IMR-90 (cell line): ENCODE data around the gene RNF114. TPM values are rescaled to one million over a fixed set of nuclear protein-coding genes. Genes with fewer than 3 reads are reported as not detected.

Source experiments
- ATAC-seq: fragments of 200-7000 bp; cut with Tn5 transposase; 2 replicates; pipeline ENCODE4 v1.9.1; 2020; ENCODE audit warnings: low read depth, mild to moderate bottlenecking, moderate library complexity
- BruUV-seq: library from RNA; stranded (reverse); fragments of 400-500 nt; replicated peaks from 2 replicates; lab custom pipeline; 2021; lab: Mats Ljungman, UMichigan
- CTCF ChIA-PET: fragments of 300-600 bp; formaldehyde crosslinking; extraction: SDS; loops from one replicate; lab custom pipeline; 2021; ENCODE audit warnings: antibody characterized with exemption; lab: Yijun Ruan, JAX
- POLR2A ChIA-PET: fragments of 300-600 bp; sonication (Branson Sonifier 250); formaldehyde crosslinking; loops from one replicate; lab custom pipeline; 2022; ENCODE audit warnings: antibody characterized with exemption; ENCODE audit not compliant: unreplicated experiment; lab: Charles Lee
- DNase-seq: peaks from one replicate; pipeline ENCODE4 v3.0.0; 2013
- H2AFZ ChIP-seq: replicated peaks from 2 replicates; pipeline ENCODE3; 2013; ENCODE audit warnings: low read length, mild to moderate bottlenecking; ENCODE audit not compliant: poor library complexity
- H2AK5ac ChIP-seq: 2 replicates; pipeline ENCODE4 v1.6.1; 2013; ENCODE audit warnings: low read depth, low read length, inconsistent platforms
- H2AK9ac ChIP-seq: replicated peaks from 2 replicates; pipeline ENCODE3; 2013; ENCODE audit warnings: mild to moderate bottlenecking, low read depth, low read length, moderate library complexity; ENCODE audit not compliant: poor library complexity
- H2BK120ac ChIP-seq: 2 replicates; pipeline ENCODE4 v1.6.1; 2013; ENCODE audit warnings: low read depth, low read length, inconsistent platforms
- H2BK15ac ChIP-seq: 3 replicates; pipeline ENCODE4 v1.6.1; 2013; ENCODE audit warnings: low read depth, low read length, inconsistent platforms
- H2BK20ac ChIP-seq: 2 replicates; pipeline ENCODE4 v1.6.1; 2013; ENCODE audit warnings: low read depth, mild to moderate bottlenecking, inconsistent platforms, low read length, moderate library complexity
- H2BK5ac ChIP-seq: 2 replicates; pipeline ENCODE4 v1.6.1; 2013; ENCODE audit warnings: mild to moderate bottlenecking, low read depth, low read length, inconsistent platforms; ENCODE audit not compliant: poor library complexity, severe bottlenecking
- H3K14ac ChIP-seq: replicated peaks from 2 replicates; pipeline ENCODE4 v1.6.1; 2013; ENCODE audit warnings: low read depth, low read length, inconsistent platforms
- H3K18ac ChIP-seq: 2 replicates; pipeline ENCODE4 v1.6.1; 2013; ENCODE audit warnings: low read depth, low read length, control low read depth
- H3K23ac ChIP-seq: 2 replicates; pipeline ENCODE4 v1.6.1; 2013; ENCODE audit warnings: low read depth, low read length, inconsistent platforms
- H3K27ac ChIP-seq: 2 replicates; pipeline ENCODE4 v1.5.1; 2013; ENCODE audit warnings: mild to moderate bottlenecking, control low read depth, low read length; ENCODE audit not compliant: insufficient read depth
- H3K27me3 ChIP-seq: 2 replicates; pipeline ENCODE4 v1.6.1; 2013; ENCODE audit warnings: low read length; ENCODE audit not compliant: control insufficient read depth, insufficient read depth
- H3K36me3 ChIP-seq: 2 replicates; pipeline ENCODE4 v1.6.1; 2013; ENCODE audit warnings: low read length, mixed read lengths; ENCODE audit not compliant: control insufficient read depth, insufficient read depth
- H3K4ac ChIP-seq: 2 replicates; pipeline ENCODE4 v1.6.1; 2013; ENCODE audit warnings: low read depth, low read length, inconsistent platforms
- H3K4me1 ChIP-seq: 2 replicates; pipeline ENCODE4 v1.6.1; 2013; ENCODE audit warnings: low read length, mixed read lengths; ENCODE audit not compliant: control insufficient read depth, insufficient read depth
- H3K4me2 ChIP-seq: 2 replicates; pipeline ENCODE4 v1.6.1; 2013; ENCODE audit warnings: low read depth, mild to moderate bottlenecking, control low read depth, low read length, moderate library complexity
- H3K4me3 ChIP-seq: 2 replicates; pipeline ENCODE4 v1.5.1; 2013; ENCODE audit warnings: low read depth, mild to moderate bottlenecking, control low read depth, low read length, moderate library complexity; ENCODE audit not compliant: insufficient read depth
- H3K56ac ChIP-seq: 2 replicates; pipeline ENCODE4 v1.6.1; 2013; ENCODE audit warnings: low read length, inconsistent platforms; ENCODE audit not compliant: insufficient read depth; ENCODE audit errors: extremely low read depth
- H3K79me1 ChIP-seq, 2 experiments: 2 replicates each; pipeline ENCODE4 v1.6.1; 2013; ENCODE audit warnings: low read length in 2 of 2, inconsistent platforms in 1 of 2, low read depth in 1 of 2
- H3K9ac ChIP-seq: 2 replicates; pipeline ENCODE4 v1.6.1; 2013; ENCODE audit warnings: low read depth, low read length, control low read depth
- H3K9me1 ChIP-seq: 2 replicates; pipeline ENCODE4 v1.6.1; 2013; ENCODE audit warnings: low read length, inconsistent platforms; ENCODE audit not compliant: insufficient read depth
- H3K9me3 ChIP-seq: 2 replicates; pipeline ENCODE4 v1.6.1; 2013; ENCODE audit warnings: low read length; ENCODE audit not compliant: control insufficient read depth, insufficient read depth
- H4K20me1 ChIP-seq: 2 replicates; pipeline ENCODE4 v1.6.1; 2013; ENCODE audit warnings: low read length, inconsistent platforms; ENCODE audit not compliant: insufficient read depth
- H4K5ac ChIP-seq: 2 replicates; pipeline ENCODE4 v1.6.1; 2013; ENCODE audit warnings: mild to moderate bottlenecking, low read depth, low read length, control low read depth
- H4K8ac ChIP-seq, 2 experiments: 2 replicates each; pipeline ENCODE4 v1.6.1; 2013; ENCODE audit warnings: low read depth in 2 of 2, low read length in 2 of 2, control low read depth in 1 of 2, inconsistent platforms in 1 of 2
- H4K91ac ChIP-seq: 2 replicates; pipeline ENCODE4 v1.6.1; 2013; ENCODE audit warnings: low read depth, low read length, inconsistent platforms; ENCODE audit not compliant: insufficient read depth
- MAZ ChIP-seq: IDR thresholded peaks from 2 replicates; pipeline ENCODE4 v1.6.1; 2012; ENCODE audit warnings: low read depth, mild to moderate bottlenecking, low read length, improper control_type of control experiment, moderate library complexity, borderline replicate concordance
- NFE2L2 ChIP-seq: fragments of 150-350 bp; IDR thresholded peaks from 2 replicates; pipeline ENCODE4 v1.6.1; 2016; ENCODE audit warnings: low read depth, mild to moderate bottlenecking, low read length
- RCOR1 ChIP-seq: IDR thresholded peaks from 2 replicates; pipeline ENCODE4 v1.6.1; 2012; ENCODE audit warnings: mild to moderate bottlenecking, low read length, improper control_type of control experiment; ENCODE audit not compliant: insufficient replicate concordance
- USF2 ChIP-seq: fragments of 150-350 bp; IDR thresholded peaks from 2 replicates; pipeline ENCODE4 v1.6.1; 2017; ENCODE audit warnings: mild to moderate bottlenecking, antibody characterized with exemption, low read length, low read depth
- WGBS, 2 experiments: methylation state at CpG; one replicate each; pipeline versions ENCODE4 v1.1.5 to v1.1.7; 2013; ENCODE audit warnings: missing lambda C conversion rate in 2 of 2; ENCODE audit not compliant: insufficient read length in 1 of 2; ENCODE audit errors: extremely low coverage in 2 of 2; 5-methylcytosine and 5-hydroxymethylcytosine counted together
- dilution Hi-C: fragments of 300-500 bp; cut with HindIII; formaldehyde crosslinking; loops from one replicate; pipeline ENCODE4 v1.14.3; 2018; ENCODE audit warnings: low sequenced_read_pairs; ENCODE audit not compliant: unreplicated experiment
- in situ Hi-C: fragments of 300-500 bp; cut with MboI; formaldehyde crosslinking; loops from 3 replicates; pipeline ENCODE4 v1.14.3; 2019; ENCODE audit warnings: low sequenced_read_pairs, inconsistent platforms, mixed read lengths
- intact Hi-C: fragments of 100-400 bp; cut with micrococcal nuclease; formaldehyde crosslinking; loops from 2 replicates; pipeline ENCODE4 v1.10.0; 2022
- polyA plus RNA-seq, 3 experiments: library from polyadenylated mRNA; depleted of rRNA; stranded (reverse); fragments of >200 nt; gene quantifications; 2 replicates each; pipeline ENCODE4 v1.2.3, GENCODE V29; 2012; ENCODE audit warnings: low replicate concordance in 1 of 3
- total RNA-seq: library from RNA; depleted of rRNA; stranded (reverse); fragments of >200 nt; gene quantifications from 2 replicates; pipeline ENCODE4 v1.2.3, GENCODE V29; 2012
- TF ChIP-seq, protein P1 (sequence below): fragments of 150-350 bp; IDR thresholded peaks from 2 replicates; pipeline ENCODE4 v1.6.1; 2016; ENCODE audit warnings: low read depth, mild to moderate bottlenecking, low read length, moderate library complexity, borderline replicate concordance

Gene RNF114
- total and polyA plus RNA-seq, 2 of the 4 experiments (the other 2 are of a cell fraction): 44.6 to 62.3 TPM

DNA sequence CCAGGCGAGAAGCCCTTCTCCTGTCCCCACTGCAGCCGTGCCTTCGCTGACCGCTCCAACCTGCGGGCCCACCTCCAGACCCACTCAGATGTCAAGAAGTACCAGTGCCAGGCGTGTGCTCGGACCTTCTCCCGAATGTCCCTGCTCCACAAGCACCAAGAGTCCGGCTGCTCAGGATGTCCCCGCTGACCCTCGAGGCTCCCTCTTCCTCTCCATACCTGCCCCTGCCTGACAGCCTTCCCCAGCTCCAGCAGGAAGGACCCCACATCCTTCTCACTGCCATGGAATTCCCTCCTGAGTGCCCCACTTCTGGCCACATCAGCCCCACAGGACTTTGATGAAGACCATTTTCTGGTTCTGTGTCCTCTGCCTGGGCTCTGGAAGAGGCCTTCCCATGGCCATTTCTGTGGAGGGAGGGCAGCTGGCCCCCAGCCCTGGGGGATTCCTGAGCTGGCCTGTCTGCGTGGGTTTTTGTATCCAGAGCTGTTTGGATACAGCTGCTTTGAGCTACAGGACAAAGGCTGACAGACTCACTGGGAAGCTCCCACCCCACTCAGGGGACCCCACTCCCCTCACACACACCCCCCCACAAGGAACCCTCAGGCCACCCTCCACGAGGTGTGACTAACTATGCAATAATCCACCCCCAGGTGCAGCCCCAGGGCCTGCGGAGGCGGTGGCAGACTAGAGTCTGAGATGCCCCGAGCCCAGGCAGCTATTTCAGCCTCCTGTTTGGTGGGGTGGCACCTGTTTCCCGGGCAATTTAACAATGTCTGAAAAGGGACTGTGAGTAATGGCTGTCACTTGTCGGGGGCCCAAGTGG, 51.9 kb downstream of the RNF114 start:
- no peak overlapping the region for H4K5ac ChIP-seq
- peak overlapping the region; percentile 70; the same call in 1 of the 2 replicates for H2BK120ac ChIP-seq
- H3K27me3 ChIP-seq: no peaks in the 10 kb centered on the region
- H2AFZ ChIP-seq: no peak overlapping the region
- peaks cover 15% of the 10 kb centered on the region for H3K36me3 ChIP-seq
- intact Hi-C loops: no loop called here
- no peak overlapping the region for H3K4me2 ChIP-seq
- peak overlapping the region; percentile 71 for H3K4ac ChIP-seq
- H4K8ac ChIP-seq: peak overlapping the region in 1 of 2 experiments; percentile 50; a peak in 2 of 4 replicates
- H3K14ac ChIP-seq: peak overlapping the region; percentile 77; the same call in 1 of the 2 replicates
- peaks cover 7% of the 10 kb centered on the region for H4K20me1 ChIP-seq
- peaks cover 31% of the 10 kb centered on the region for H3K9me1 ChIP-seq
- 84% methylated on average over 9 of the region's 18 CpGs; no CpG with 5 or more reads in 1 of the 2 experiments for WGBS, 2 experiments
- dilution Hi-C loops: no loop called here
- H2BK20ac ChIP-seq: peak overlapping the region; percentile 33; the same call in 1 of the 2 replicates
- H3K9ac ChIP-seq: no peak overlapping the region
- TF ChIP-seq USF2 (peak; percentile 2; the same call in 1 of the 2 replicates), MAZ (peak; percentile 46; the same call in 1 of the 2 replicates), NFE2L2 (no peak), RCOR1 (no peak)
- TF ChIP-seq, protein P1, sequence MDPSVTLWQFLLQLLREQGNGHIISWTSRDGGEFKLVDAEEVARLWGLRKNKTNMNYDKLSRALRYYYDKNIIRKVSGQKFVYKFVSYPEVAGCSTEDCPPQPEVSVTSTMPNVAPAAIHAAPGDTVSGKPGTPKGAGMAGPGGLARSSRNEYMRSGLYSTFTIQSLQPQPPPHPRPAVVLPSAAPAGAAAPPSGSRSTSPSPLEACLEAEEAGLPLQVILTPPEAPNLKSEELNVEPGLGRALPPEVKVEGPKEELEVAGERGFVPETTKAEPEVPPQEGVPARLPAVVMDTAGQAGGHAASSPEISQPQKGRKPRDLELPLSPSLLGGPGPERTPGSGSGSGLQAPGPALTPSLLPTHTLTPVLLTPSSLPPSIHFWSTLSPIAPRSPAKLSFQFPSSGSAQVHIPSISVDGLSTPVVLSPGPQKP: no peak
- H4K91ac ChIP-seq: peak overlapping the region; percentile 42; the same call in 1 of the 2 replicates
- H2BK15ac ChIP-seq: peak overlapping the region; percentile 15; the same call in 1 of the 3 replicates
- H3K9me3 ChIP-seq: no peaks in the 10 kb centered on the region
- H3K56ac ChIP-seq: no peak overlapping the region
- H3K27ac ChIP-seq: peak overlapping the region; percentile 45
- no peak overlapping the region for H3K23ac ChIP-seq
- DNase-seq (peak; percentile 50), ATAC-seq (no peak)
- H3K18ac ChIP-seq: no peak overlapping the region
- H3K4me3 ChIP-seq: no peak overlapping the region
- H2AK5ac ChIP-seq: peak overlapping the region; percentile 94
- peak overlapping the region; percentile 66 for H2AK9ac ChIP-seq
- in situ Hi-C loops: no loop called here
- peaks cover 48% of the 10 kb centered on the region for H3K4me1 ChIP-seq
- BruUV-seq: no TSS peak
- ChIA-PET POLR2A (interaction anchor here (0.6 kb wide), 1 partner anchor 9 kb away, joined by 5 read pairs; no protein-coding TSS in a partner anchor), CTCF (interaction anchor here (2.0 kb wide), 1 partner anchor 9 kb away, joined by 6 read pairs; no protein-coding TSS in a partner anchor)
- peaks cover 8 to 61% of the 10 kb centered on the region in 2 experiments; a peak in 3 of 4 replicates for H3K79me1 ChIP-seq
- H2BK5ac ChIP-seq: peak overlapping the region; percentile 27
